ENCODE measurements around the gene LRP8. TPM values are rescaled to one million over a fixed set of nuclear protein-coding genes. Genes with fewer than 3 reads are reported as not detected.
A peak's percentile ranks its signal among the peaks of the same experiment; 100 is the strongest.

LRP8 gene
- total RNA-seq, 2 donors from 2014 or later, result 39.8 to 43.7 TPM

- H3K9me3 Mint-ChIP-seq, result no peaks in the 10 kb centered on the region
- peaks cover 6 to 20% of the 10 kb centered on the region in 2 donors for H3K36me3 Mint-ChIP-seq
- no peak for ATAC-seq
These were observed 71.1 kb downstream of the LRP8 start for GRCh38 chr1:53256511-53257453.

GRCh38 chr1:53255031-53255430 lies 72.8 kb downstream of the LRP8 start:
- peaks cover 6 to 20% of the 10 kb centered on the region in 2 donors for H3K36me3 Mint-ChIP-seq
- H3K27ac Mint-ChIP-seq, result no peak overlapping the region
- no peak for ATAC-seq
- no peak for DNase-seq (ENCODE audit: low spot score in 2 of 2)
- H3K9me3 Mint-ChIP-seq, result no peaks in the 10 kb centered on the region

More at GRCh38 chr1:53256511-53257453, 71.1 kb downstream of the LRP8 start:
- no peak for DNase-seq (ENCODE audit: low spot score in 2 of 2)
- peak overlapping the region in 1 of 2 donors; percentile 24 for H3K27ac Mint-ChIP-seq

GRCh38 chr1:53254011-53254640 lies 73.7 kb downstream of the LRP8 start:
- H3K36me3 Mint-ChIP-seq, result peaks cover 10 to 26% of the 10 kb centered on the region in 2 donors
- no peak overlapping the region for H3K27ac Mint-ChIP-seq
- no peaks in the 10 kb centered on the region for H3K9me3 Mint-ChIP-seq
- DNase-seq (ENCODE audit: low spot score in 2 of 2), result no peak
- ATAC-seq, result no peak

GRCh38 chr1:53250325-53250724 lies 77.5 kb downstream of the LRP8 start:
- no peak for ATAC-seq
- H3K36me3 Mint-ChIP-seq, result peaks cover 4 to 20% of the 10 kb centered on the region in 2 donors
- DNase-seq (ENCODE audit: low spot score in 2 of 2), result no peak
- no peaks in the 10 kb centered on the region for H3K9me3 Mint-ChIP-seq
- H3K27ac Mint-ChIP-seq, result no peak overlapping the region

- Mint-ChIP-seq H3K27ac (no peak overlapping the region), H3K9me3 (no peaks in the 10 kb centered on the region), H3K36me3 (peaks cover 4 to 20% of the 10 kb centered on the region in 2 donors)
- ATAC-seq (no peak), DNase-seq (ENCODE audit: low spot score in 2 of 2) (no peak)
These were observed 78.2 kb downstream of the LRP8 start for GRCh38 chr1:53249706-53250105.

- DNase-seq (ENCODE audit: low spot score in 2 of 2) (no peak), ATAC-seq (no peak)
- Mint-ChIP-seq H3K36me3 (peaks cover 4 to 20% of the 10 kb centered on the region in 2 donors), H3K9me3 (no peaks in the 10 kb centered on the region), H3K27ac (no peak overlapping the region)
These were observed 81.4 kb downstream of the LRP8 start for GRCh38 chr1:53246261-53247134.

- Mint-ChIP-seq H3K27ac (no peak overlapping the region), H3K36me3 (peaks cover 0 to 7% of the 10 kb centered on the region in 2 donors), H3K9me3 (no peaks in the 10 kb centered on the region)
- DNase-seq (ENCODE audit: low spot score in 2 of 2) (no peak), ATAC-seq (no peak)
These were observed 83.7 kb downstream of the LRP8 start for GRCh38 chr1:53244141-53244540.

- Mint-ChIP-seq H3K36me3 (peaks cover 10 to 17% of the 10 kb centered on the region in 2 donors), H3K9me3 (no peaks in the 10 kb centered on the region)
- ATAC-seq, result no peak
These were observed 85.5 kb downstream of the LRP8 start for GRCh38 chr1:53242381-53242780.

GRCh38 chr1:53241828-53242227 lies 86.0 kb downstream of the LRP8 start:
- H3K9me3 Mint-ChIP-seq, result no peaks in the 10 kb centered on the region
- no peak for ATAC-seq
- DNase-seq (ENCODE audit: low spot score in 2 of 2), result no peak
- no peak overlapping the region for H3K27ac Mint-ChIP-seq
- H3K36me3 Mint-ChIP-seq, result peaks cover 10 to 17% of the 10 kb centered on the region in 2 donors

More at GRCh38 chr1:53242381-53242780, 85.5 kb downstream of the LRP8 start:
- DNase-seq (ENCODE audit: low spot score in 2 of 2), result no peak
- H3K27ac Mint-ChIP-seq, result no peak overlapping the region

- DNase-seq (ENCODE audit: low spot score in 2 of 2), result peak; percentile 93 to 94
- ATAC-seq, result peak; percentile 99 to 100
- peak within 1 kb of the TSS; percentile 94 to 98 for H3K27ac Mint-ChIP-seq
- H3K9me3 Mint-ChIP-seq, result no peaks in the 10 kb centered on the region
- H3K36me3 Mint-ChIP-seq, result peaks cover 10 to 17% of the 10 kb centered on the region in 2 donors
These were observed 89.4 kb downstream of the LRP8 start, which contains the start of gene MAGOH for GRCh38 chr1:53238197-53239155. Gene MAGOH, minus strand, starts transcription at chr1:53238518. Its CDS starts 70 bp downstream, at chr1:53238448.

GRCh38 chr1:53237638-53238037 lies 90.2 kb downstream of the LRP8 start:
- DNase-seq (ENCODE audit: low spot score in 2 of 2) (no peak), ATAC-seq (no peak)
- peak overlapping the region; percentile 94 to 98 for H3K27ac Mint-ChIP-seq
- peaks cover 10 to 17% of the 10 kb centered on the region in 2 donors for H3K36me3 Mint-ChIP-seq
- H3K9me3 Mint-ChIP-seq, result no peaks in the 10 kb centered on the region

GRCh38 chr1:53220962-53221286 lies 106.9 kb downstream of the LRP8 start:
- DNase-seq (ENCODE audit: low spot score in 2 of 2), result no peak
- Mint-ChIP-seq H3K27ac (peak overlapping the region; percentile 86 to 97), H3K36me3 (peaks cover 0 to 6% of the 10 kb centered on the region in 2 donors), H3K9me3 (no peaks in the 10 kb centered on the region)
- ATAC-seq, result no peak

GRCh38 chr1:53220171-53220961 lies 107.5 kb downstream of the LRP8 start, which contains the start of gene CZIB:
Gene CZIB, minus strand, starts transcription at chr1:53220634. Its CDS starts 59 bp downstream, at chr1:53220575.
- peaks cover 0 to 6% of the 10 kb centered on the region in 2 donors for H3K36me3 Mint-ChIP-seq
- peak within 1 kb of the TSS; percentile 86 to 97 for H3K27ac Mint-ChIP-seq
- no peaks in the 10 kb centered on the region for H3K9me3 Mint-ChIP-seq
- DNase-seq (ENCODE audit: low spot score in 2 of 2) (peak; percentile 94 to 96), ATAC-seq (peak; percentile 93 to 94)

GRCh38 chr1:53219711-53220110 lies 108.2 kb downstream of the LRP8 start:
- ATAC-seq, result no peak
- Mint-ChIP-seq H3K36me3 (peaks cover 0 to 6% of the 10 kb centered on the region in 2 donors), H3K27ac (peak overlapping the region; percentile 86 to 97), H3K9me3 (no peaks in the 10 kb centered on the region)
- DNase-seq (ENCODE audit: low spot score in 2 of 2), result no peak

GRCh38 chr1:53218201-53218600 lies 109.7 kb downstream of the LRP8 start:
- DNase-seq (ENCODE audit: low spot score in 2 of 2) (no peak), ATAC-seq (no peak)
- H3K36me3 Mint-ChIP-seq, result peaks cover 0 to 6% of the 10 kb centered on the region in 2 donors
- H3K27ac Mint-ChIP-seq, result no peak overlapping the region
- no peaks in the 10 kb centered on the region for H3K9me3 Mint-ChIP-seq

Data from activated naive CD4-positive, alpha-beta T cell treated with anti-CD3 and anti-CD28 coated beads, Interleukin-2, amount 50 U/mL, for 72 hours (primary cell).